IPS-18a (cell line): ENCODE data around the gene SDK2.

Experiments used
- H3K27ac ChIP-seq: one replicate; pipeline ENCODE4 v1.5.1; 2013; ENCODE audit warnings: low read length
- H3K27me3 ChIP-seq: one replicate; pipeline ENCODE4 v1.6.1; 2013; ENCODE audit warnings: mild to moderate bottlenecking, low read length; ENCODE audit not compliant: control insufficient read depth, insufficient read depth
- H3K36me3 ChIP-seq: one replicate; pipeline ENCODE4 v1.6.1; 2013; ENCODE audit warnings: low read depth, low read length; ENCODE audit not compliant: control insufficient read depth
- H3K4me1 ChIP-seq: one replicate; pipeline ENCODE4 v1.6.1; 2013; ENCODE audit warnings: low read depth, low read length; ENCODE audit not compliant: control insufficient read depth
- H3K4me3 ChIP-seq: one replicate; pipeline ENCODE4 v1.5.1; 2013; ENCODE audit warnings: low read length
- H3K9ac ChIP-seq: one replicate; pipeline ENCODE4 v1.6.1; 2013; ENCODE audit warnings: mild to moderate bottlenecking, low read length, moderate library complexity
- H3K9me3 ChIP-seq: one replicate; pipeline ENCODE4 v1.6.1; 2013; ENCODE audit warnings: low read depth, low read length; ENCODE audit not compliant: control insufficient read depth

Gene SDK2

GRCh38 chr17:73520369-73520761 is 123.9 kb downstream of the SDK2 start:
- H3K27ac ChIP-seq: no peak overlapping the region
- H3K27me3 ChIP-seq: no peaks in the 10 kb centered on the region
- no peaks in the 10 kb centered on the region for H3K36me3 ChIP-seq
- H3K9ac ChIP-seq: no peak overlapping the region
- no peaks in the 10 kb centered on the region for H3K4me1 ChIP-seq
- H3K4me3 ChIP-seq: no peak overlapping the region
- H3K9me3 ChIP-seq: no peaks in the 10 kb centered on the region

DNA sequence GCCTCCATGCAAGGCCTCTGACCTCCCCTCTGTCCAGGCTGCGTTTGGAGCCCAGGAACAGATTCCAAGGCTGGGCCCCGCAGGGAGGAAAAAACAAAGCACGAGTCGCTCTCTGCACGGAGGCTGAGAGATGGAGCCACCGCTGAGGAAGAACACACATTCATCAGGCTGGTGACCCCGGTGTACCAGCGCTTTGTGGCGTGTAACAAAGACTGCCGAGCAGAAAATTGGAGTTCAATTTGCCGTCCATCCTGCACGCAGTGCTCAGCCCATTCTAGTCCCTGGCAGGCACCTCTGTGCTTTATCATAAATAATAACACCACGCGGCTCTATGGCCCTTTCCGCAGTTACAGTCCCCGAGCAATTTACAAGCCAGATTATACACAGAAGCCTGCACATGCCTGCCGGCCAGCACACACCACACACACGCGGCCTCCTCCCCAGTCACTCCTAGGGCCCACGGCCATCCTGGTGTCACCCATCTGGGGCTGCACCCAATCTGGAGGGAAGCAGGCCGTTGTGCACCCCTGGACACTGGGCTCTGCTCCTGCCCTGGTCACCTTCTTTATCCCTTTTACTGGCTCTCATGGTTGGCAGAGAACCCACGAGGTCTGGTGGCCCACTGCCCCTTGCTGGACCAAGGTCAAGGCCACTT is 124.4 kb downstream of the SDK2 start:
- no peaks in the 10 kb centered on the region for H3K4me1 ChIP-seq
- no peaks in the 10 kb centered on the region for H3K27me3 ChIP-seq
- no peak overlapping the region for H3K9ac ChIP-seq
- no peak overlapping the region for H3K27ac ChIP-seq
- H3K4me3 ChIP-seq: no peak overlapping the region
- no peaks in the 10 kb centered on the region for H3K36me3 ChIP-seq
- H3K9me3 ChIP-seq: no peaks in the 10 kb centered on the region

DNA sequence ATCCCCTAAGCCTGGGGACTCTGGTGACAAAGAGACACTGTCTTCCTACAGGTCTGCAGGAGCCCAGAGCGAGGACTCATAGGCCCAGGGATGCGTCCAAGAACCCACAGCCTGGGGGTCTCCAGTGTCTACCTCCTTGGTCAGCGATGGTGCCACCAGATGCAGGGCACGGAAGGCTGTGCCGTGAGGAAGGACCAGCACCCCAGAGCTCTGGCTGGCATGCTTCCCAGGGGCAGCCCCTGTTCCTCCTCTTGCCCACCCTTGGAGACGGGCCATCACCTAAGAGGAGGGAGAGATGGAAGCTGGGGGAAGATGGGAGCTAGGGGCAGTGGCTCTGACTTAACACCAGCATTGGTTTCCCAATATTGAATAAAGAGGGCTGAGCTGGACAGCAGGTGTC is 125.2 kb downstream of the SDK2 start:
- Histone ChIP-seq H3K36me3 (no peaks in the 10 kb centered on the region), H3K27ac (no peak overlapping the region), H3K4me1 (no peaks in the 10 kb centered on the region), H3K9me3 (no peaks in the 10 kb centered on the region), H3K27me3 (no peaks in the 10 kb centered on the region), H3K9ac (no peak overlapping the region), H3K4me3 (no peak overlapping the region)

GRCh38 chr17:73516431-73516830 is 127.8 kb downstream of the SDK2 start:
- Histone ChIP-seq H3K9me3 (no peaks in the 10 kb centered on the region), H3K4me3 (no peak overlapping the region), H3K27me3 (no peaks in the 10 kb centered on the region)

GRCh38 chr17:73514146-73514863 is 129.9 kb downstream of the SDK2 start:
- Histone ChIP-seq H3K9ac (no peak overlapping the region), H3K36me3 (no peaks in the 10 kb centered on the region), H3K27me3 (no peaks in the 10 kb centered on the region), H3K9me3 (no peaks in the 10 kb centered on the region), H3K27ac (no peak overlapping the region), H3K4me3 (no peak overlapping the region), H3K4me1 (no peaks in the 10 kb centered on the region)

More at GRCh38 chr17:73516431-73516830, 127.8 kb downstream of the SDK2 start:
- no peaks in the 10 kb centered on the region for H3K36me3 ChIP-seq
- H3K4me1 ChIP-seq: no peaks in the 10 kb centered on the region
- no peak overlapping the region for H3K27ac ChIP-seq
- no peak overlapping the region for H3K9ac ChIP-seq

DNA sequence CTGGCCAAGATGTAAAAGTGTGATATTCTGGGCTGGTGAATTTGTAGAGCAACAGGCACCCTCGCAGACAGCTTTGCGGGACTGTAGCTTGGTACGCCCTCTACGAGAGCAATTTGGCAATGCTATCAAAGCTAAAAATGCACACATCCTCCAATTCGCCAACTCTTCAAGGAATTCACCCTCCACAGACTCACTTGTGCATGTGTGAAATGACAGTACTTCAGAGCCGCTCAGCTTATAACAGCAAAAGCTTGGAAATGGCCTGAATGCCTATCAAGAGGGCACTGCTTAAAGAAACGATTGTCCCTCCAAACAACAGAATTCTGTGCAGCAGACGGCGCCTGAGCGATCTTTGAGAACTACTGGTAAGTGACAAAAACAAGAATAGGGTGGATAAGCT is 130.8 kb downstream of the SDK2 start:
- Histone ChIP-seq H3K4me1 (no peaks in the 10 kb centered on the region), H3K9ac (no peak overlapping the region), H3K27me3 (no peaks in the 10 kb centered on the region), H3K9me3 (no peaks in the 10 kb centered on the region), H3K36me3 (no peaks in the 10 kb centered on the region), H3K27ac (no peak overlapping the region), H3K4me3 (no peak overlapping the region)

GRCh38 chr17:73511719-73512115 is 132.5 kb downstream of the SDK2 start:
- Histone ChIP-seq H3K27me3 (no peaks in the 10 kb centered on the region), H3K9ac (no peak overlapping the region), H3K4me3 (no peak overlapping the region), H3K36me3 (no peaks in the 10 kb centered on the region), H3K9me3 (no peaks in the 10 kb centered on the region), H3K4me1 (no peaks in the 10 kb centered on the region), H3K27ac (no peak overlapping the region)

DNA sequence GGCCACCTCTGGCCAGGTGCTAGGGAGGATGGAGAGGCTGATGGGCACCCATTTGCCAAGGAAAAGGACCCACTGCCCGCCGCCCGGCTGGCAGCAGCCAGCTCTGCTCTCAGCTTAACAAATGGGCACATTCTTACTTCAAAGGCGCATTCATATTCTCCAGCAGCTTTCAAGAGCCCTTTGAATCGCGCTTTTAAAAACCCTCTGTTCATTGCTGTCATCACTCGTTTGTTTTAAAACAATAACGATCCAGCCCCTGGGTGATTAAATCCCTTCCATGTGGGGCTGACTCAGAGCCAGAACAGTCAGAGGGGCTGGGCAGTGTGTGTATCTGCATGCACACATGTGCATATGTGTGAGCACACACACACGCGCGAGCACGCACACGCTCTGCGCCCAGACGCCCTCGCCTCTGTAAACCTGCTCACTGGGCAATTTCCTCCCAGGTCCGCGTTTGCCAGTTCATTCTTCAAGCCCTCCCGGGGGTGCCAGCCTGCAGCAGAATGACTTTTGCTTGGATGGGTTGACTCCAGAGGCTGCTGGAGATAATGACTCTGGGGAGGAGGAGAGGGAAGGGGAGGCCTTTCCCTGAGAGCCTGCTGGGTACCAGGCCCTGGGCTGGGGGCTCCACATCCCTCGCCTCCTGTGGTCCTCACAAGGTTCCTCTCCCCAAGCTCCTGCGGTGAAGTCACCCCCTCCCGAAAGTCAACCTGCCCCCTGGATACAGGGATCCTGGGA is 133.1 kb downstream of the SDK2 start:
- no peaks in the 10 kb centered on the region for H3K27me3 ChIP-seq
- no peak overlapping the region for H3K9ac ChIP-seq
- no peaks in the 10 kb centered on the region for H3K4me1 ChIP-seq
- H3K4me3 ChIP-seq: no peak overlapping the region
- no peak overlapping the region for H3K27ac ChIP-seq
- no peaks in the 10 kb centered on the region for H3K36me3 ChIP-seq
- H3K9me3 ChIP-seq: no peaks in the 10 kb centered on the region

DNA sequence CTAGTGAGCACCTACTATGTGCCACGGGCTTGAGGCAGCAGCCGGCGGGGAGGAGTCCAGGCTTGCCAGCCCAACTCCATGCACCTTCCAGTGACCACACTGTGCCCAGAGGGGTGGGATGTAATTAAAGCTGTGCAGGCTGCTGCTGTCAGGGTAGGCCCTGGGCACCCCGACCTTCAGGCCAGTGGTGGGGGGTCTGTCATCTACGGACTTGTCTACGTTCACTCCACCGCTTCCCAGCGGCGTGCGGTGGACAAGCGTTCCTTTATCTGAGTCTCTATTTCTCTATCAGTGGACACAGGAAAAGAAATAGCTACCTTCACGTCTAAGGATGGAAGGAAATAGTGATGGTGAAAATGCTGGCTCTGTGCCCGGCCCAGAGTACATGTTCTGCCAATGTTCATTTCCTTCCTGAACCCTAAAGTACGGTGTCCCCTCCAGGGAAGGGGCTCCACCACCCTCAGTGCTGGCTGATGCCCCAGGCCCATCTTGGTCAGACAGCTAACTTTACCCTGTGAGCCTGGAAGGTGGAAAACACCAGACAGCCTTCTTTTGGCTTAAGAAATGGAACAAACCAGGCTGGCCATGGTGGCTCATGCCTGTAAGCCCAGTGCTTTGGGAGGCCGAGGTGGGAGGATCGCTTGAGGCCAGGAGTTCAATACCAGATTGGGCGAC is 135.2 kb downstream of the SDK2 start:
- no peaks in the 10 kb centered on the region for H3K27me3 ChIP-seq
- no peak overlapping the region for H3K27ac ChIP-seq
- H3K9ac ChIP-seq: no peak overlapping the region
- H3K4me3 ChIP-seq: no peak overlapping the region
- H3K36me3 ChIP-seq: no peaks in the 10 kb centered on the region
- H3K4me1 ChIP-seq: no peaks in the 10 kb centered on the region
- no peaks in the 10 kb centered on the region for H3K9me3 ChIP-seq

DNA sequence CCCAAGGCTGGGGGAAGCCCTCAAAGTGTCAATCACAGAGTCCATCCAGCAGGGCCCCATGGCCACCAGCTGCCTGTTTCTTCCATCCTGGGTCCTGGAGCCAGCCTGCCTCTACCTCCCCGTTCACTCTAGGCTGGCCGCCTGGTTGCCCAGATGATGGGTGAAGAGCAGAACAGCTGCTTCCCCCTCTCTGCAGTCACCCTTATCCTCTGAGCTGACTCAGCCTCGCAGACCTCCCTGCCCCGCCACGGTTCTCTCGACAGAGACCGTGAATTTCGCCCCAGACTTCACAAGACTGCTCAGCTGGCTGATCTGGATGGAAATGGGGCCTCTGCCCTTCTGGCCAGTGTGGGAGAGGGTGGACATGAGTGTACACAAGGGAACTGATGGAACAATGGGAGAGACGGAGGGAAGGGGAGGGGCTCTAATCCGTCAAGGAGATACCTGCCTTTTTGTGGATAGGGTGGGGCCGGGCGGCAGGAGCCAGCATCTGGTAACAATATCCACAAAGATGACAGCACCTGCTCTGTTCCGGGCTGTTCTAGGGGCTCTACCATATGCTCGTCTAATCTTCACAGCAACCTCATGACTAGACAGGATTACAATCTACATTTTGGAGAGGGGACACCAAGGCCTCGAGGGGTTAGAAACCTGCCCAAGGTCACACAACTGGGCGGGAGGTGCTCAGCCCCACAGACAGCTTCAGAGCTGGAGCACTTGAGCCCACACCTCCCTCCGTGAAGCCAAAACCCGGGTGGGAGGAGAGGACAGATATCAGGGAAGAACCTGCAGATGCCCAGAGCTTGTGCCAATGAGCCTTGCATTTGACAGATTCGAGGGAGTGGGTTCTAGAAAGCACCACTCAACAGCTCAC is 136.0 kb downstream of the SDK2 start:
- Histone ChIP-seq H3K27ac (no peak overlapping the region), H3K4me3 (no peak overlapping the region), H3K9me3 (no peaks in the 10 kb centered on the region), H3K36me3 (no peaks in the 10 kb centered on the region), H3K27me3 (no peaks in the 10 kb centered on the region), H3K4me1 (no peaks in the 10 kb centered on the region), H3K9ac (no peak overlapping the region)
